HG02970 (cell line): ENCODE data around the gene CSTF2T.
"Not testable (repeated sequence)": the region's sequence is repeated elsewhere in the genome, so short reads cannot be mapped to it uniquely, and the experiment has no call there.

ENCODE experiments used
- ATAC-seq: cut with Tn5 transposase; IDR thresholded peaks from one replicate; pipeline ENCODE4 v1.9.1; 2021; ENCODE audit warnings: mild to moderate bottlenecking, moderate library complexity, moderate number of reproducible peaks; ENCODE audit not compliant: unreplicated experiment, low FRiP score

Gene CSTF2T

GRCh38 chr10:51698473-51699063, 827 bp downstream of the CSTF2T start:
- no peak for ATAC-seq

- ATAC-seq, result no peak
These were observed 3.1 kb downstream of the CSTF2T start for GRCh38 chr10:51696251-51696650.

DNA sequence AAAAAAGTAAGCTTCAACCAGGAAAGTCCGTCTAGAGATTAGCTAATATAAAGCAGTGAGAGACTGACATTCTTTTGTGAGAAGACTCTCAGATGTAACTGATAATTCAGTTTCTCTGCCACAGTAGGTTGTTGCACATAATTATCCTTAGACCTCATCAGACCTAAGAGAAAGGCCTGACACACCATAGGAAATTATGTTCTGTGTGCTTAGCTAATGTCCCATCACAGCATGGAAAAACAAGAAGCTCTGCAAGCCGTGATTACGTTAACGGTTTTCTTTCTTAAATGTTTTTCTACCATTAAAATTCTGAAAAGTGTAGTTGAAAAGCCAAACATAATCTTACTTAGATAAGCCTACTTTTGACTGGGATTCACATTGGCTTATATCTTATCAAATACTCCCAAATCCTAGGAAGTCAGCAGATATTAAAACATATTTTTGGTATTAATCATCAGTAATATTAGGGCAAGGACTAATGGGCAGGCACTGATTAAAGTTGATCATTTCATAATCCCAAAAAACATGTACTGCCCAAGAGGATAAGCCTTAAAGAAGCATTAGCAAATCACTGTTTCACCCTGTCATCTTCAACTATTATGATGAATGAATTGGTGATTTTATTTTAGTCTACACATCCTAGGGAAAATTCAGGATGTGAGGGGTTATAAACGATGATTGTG, 5.2 kb downstream of the CSTF2T start:
- no peak for ATAC-seq

- ATAC-seq, result no peak
These were observed 8.3 kb downstream of the CSTF2T start for GRCh38 chr10:51691135-51691534.

DNA sequence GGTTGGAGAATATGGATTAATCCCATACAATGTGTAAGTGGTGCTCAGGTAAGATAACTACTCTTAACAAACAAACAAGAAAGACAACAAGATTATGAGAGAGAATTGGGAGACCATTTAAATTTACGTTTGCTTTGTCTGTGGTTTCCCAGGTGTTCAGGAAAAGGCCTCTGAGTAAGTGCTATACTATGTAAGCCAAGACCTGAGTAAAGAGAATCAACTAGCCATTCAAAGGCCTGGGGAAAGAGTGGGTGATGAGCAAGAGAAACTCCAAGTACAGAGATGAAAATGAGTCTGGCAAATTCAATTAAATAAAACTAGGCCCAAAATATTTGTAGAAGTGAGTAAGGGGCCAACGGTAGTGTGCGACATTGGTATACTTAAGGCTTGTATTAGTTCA, 9.9 kb downstream of the CSTF2T start:
- no peak for ATAC-seq

- not testable (repeated sequence) for ATAC-seq
These were observed 10.6 kb downstream of the CSTF2T start for GRCh38 chr10:51688826-51689225.

- ATAC-seq, result no peak
These were observed 12.1 kb downstream of the CSTF2T start for GRCh38 chr10:51687296-51687695.

DNA sequence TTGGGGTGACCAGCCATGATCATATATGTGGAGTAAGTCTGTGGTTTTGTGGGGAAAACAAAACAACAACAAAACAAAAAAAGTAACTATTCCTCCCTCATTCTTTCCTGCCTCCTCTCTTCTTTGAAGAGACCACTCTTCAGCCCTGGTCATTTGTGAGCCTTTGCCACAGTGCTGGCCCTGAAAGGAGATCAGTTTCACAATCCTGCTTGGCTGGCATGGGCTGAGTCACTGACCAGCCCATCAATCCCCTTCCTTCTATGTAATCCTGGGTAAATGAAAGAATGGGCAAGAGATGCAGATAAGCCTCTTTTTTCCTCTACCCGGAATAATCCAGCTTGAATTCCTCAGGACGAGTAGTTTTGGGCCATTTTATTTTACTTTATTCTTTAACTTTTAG, 13.6 kb downstream of the CSTF2T start:
- ATAC-seq, result no peak

DNA sequence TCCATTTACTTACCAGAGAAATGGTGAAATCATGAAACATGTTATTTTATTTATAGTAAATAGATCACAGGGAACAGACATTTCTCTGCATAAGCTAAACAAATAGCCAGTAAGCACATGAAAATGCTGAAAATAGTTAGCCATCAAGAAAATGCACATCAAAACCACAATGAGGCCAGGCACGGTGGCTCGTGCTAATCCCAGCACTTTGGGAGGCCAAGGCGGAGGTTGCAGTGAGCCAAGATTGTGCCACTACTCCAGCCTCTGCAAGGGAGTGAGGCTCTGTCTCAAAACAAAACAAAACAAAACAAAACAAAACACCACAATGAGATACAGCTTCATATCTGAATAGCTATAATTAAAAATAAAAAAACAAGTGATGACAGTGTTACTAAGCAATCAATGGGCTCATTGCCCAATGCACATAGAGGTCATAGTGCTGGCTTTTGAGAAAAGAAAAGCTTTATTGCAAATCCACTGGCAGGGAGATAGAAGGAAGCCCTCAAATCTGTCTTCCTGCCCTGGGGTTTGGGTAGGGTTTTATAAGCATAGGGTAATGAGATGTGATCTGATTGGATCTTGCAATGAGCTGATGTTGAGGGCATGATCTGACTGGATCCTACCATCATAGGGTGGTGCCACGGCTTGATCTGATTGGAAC, 16.2 kb downstream of the CSTF2T start:
- ATAC-seq, result no peak

DNA sequence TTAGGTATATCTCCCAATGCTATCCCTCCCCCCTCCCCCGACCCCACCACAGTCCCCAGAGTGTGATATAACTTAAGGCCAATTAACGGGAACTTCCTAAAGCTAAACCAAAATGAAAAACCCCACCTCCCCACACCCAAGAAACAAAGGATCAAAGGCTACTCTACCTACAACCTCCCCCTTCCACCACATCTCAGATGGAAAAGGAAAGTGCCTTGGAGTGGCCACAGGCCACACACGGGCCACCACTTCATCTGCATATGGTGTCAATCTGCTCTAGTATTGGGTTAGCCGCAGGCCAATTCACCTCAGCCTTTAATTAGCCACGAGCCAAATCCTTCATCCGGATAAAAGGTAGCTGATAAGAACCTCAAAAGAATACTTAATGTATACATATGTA, 19.6 kb downstream of the CSTF2T start:
- ATAC-seq, result no peak

- ATAC-seq, result no peak
These were observed 24.3 kb downstream of the CSTF2T start for GRCh38 chr10:51675088-51675487.

GRCh38 chr10:51672039-51672535, 27.3 kb downstream of the CSTF2T start:
- no peak for ATAC-seq

GRCh38 chr10:51669041-51669440, 30.4 kb downstream of the CSTF2T start:
- no peak for ATAC-seq

DNA sequence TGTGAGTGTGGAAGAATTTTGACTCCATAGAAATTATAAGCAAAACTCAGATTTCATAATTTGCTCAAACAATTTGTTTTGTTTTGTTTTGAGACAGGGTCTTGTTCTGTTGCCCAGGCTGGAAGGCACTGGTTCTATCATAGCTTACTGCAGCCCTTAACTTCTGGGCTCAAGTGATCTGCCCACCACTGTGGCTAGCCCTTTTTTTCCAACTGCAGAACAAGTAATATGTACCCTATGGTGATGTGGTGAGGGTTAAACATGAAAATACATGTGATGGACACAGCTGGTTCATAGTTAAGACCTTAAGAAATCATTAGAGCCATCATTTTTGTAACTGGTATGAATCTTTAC, 31.1 kb downstream of the CSTF2T start:
- no peak for ATAC-seq

GRCh38 chr10:51667678-51668335, 31.6 kb downstream of the CSTF2T start:
- ATAC-seq, result no peak

- ATAC-seq, result no peak
These were observed 32.9 kb downstream of the CSTF2T start for GRCh38 chr10:51666456-51666855.

DNA sequence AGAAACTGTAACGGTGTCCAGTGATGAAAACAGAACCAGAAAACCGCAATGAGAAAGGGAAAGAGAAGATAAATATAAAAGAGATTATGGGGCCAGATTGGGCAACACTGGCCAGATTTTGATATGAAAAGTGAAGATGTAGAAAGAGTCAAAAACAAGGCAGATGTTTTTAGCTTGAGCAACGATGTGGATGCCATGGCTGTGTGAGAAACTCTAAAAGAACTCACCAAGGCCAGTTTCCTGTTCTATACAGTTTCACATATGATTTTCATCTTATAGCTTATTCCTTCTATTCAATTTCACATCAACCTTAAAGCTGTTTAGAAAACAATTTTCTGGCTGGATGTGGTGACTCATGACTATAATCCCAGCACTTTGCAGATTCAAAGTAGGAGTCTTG, 36.3 kb downstream of the CSTF2T start:
- ATAC-seq, result no peak

DNA sequence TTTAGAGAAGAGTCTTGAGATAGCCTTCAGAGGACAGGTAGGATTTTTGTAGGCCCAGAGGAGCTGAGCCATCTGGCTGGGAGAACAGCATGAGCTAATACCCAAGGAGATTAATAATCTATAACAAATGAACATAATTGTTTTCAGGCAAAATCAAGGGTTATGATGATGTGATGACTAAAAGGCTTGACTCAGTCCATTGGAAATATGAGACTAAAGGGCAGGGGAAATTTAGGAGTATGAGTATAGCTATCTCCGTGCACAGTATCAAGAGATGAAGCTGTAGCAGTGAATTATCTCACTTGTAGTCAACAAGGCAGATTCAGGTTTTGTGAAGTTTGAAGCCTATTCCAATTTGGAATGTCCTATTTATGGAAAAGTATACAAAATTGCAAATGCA, 40.1 kb downstream of the CSTF2T start:
- ATAC-seq, result no peak

- no peak for ATAC-seq
These were observed 41.4 kb downstream of the CSTF2T start for GRCh38 chr10:51658000-51658399.

DNA sequence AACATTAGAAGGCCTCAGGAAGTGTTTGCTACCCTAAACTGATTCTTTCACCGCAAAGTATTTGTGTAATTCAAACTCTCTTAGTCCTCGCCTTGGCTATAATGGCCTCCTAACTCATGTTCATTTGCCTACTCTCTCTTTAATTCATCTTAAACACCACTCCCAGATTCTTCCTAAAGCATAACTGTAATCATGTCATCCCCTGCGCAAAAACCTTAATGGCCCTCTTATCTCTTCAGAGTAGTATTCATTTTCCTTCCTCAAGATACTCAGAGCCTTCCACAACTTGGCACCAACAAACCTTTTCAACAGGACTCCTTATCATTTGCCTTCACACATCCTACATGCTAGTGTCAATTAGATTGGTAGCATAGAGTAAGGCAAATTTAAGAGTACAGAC, 42.9 kb downstream of the CSTF2T start:
- ATAC-seq, result no peak

GRCh38 chr10:51654918-51655317, 44.5 kb downstream of the CSTF2T start:
- ATAC-seq, result no peak
